ENCODE measurements around the gene RP2. TPM values are rescaled to one million over a fixed set of nuclear protein-coding genes. Genes with fewer than 3 reads are reported as not detected.
A peak's percentile ranks its signal among the peaks of the same experiment; 100 is the strongest.

RP2 gene
- total RNA-seq, 4 donors from 2014 or later, result 3.2 to 7.1 (median 5.7) TPM

DNA sequence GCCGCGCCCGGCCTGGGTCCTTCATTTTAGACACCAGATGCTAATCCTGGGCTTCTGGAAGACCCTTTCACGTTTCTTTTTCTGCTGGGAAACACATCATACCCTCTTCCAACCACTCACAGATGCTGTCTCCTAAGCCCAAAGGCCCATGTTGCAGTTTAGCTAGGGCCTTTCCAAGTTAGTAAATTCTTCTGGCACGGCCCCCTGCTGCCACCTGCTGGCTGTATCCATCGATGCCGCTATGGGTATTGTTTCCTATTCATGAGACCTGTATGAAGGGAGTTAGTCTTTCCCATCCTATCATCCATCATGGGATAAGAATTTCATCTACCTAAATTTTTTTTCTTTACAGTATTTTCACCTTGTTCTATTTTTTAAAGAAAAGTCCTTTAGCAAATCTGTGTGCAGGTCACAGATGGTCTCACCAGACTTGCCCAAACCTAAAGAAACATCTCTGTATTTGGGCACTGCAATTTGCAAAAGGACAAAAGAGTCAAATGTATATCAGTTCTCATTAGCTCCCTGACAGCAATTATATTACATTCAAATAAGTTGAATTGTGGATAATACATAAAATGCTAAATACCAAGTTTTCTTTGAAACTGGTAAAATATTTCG, 40.2 kb upstream of the RP2 start:
- peak; percentile 63 to 94 for DNase-seq (ENCODE audit: low spot score in 2 of 2)
- H3K4me3 ChIP-seq (ENCODE audit: low read depth, poor library complexity, severe bottlenecking), result no peak overlapping the region
- 43 to 49% methylated on average over 8 of the region's 8 CpGs for WGBS, 2 donors
- intact Hi-C loops (cut with DNase I; ENCODE audit: low total_unique reads), result no loop called here
- no peak for TF ChIP-seq CTCF (IDR thresholded peaks at IDR 0.05)
- TF ChIP-seq POLR2A (IDR thresholded peaks at IDR 0.05), result no peak

DNA sequence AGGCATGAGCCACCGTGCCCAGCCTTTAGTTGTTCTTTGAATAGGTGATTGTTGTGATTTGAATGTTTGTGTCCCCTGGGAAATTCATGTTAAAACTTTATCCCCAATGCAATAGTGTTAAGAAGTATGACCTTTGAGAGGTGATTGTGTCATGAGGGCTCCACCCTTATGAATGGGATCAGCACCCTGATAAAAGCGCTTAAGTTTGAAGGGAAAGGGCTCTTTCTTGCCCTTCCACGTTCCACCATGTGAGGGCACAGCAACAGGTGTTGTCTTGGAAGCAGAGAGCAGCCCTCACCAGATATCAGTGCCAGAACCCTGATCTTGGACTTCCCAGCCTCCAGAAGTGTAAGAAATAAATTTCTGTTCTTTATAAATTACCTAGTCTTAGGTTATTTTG, 33.7 kb upstream of the RP2 start:
- DNase-seq (ENCODE audit: low spot score in 2 of 2), result peak in 1 of 2 donors; percentile 15
- H3K4me3 ChIP-seq (ENCODE audit: low read depth, poor library complexity, severe bottlenecking), result no peak overlapping the region
- TF ChIP-seq CTCF (IDR thresholded peaks at IDR 0.05) (no peak), POLR2A (IDR thresholded peaks at IDR 0.05) (no peak)
- intact Hi-C loops (cut with DNase I; ENCODE audit: low total_unique reads), result no loop called here
- 60 to 75% methylated on average over 3 of the region's 3 CpGs for whole genome bisulfite sequencing, 2 donors

- 37 to 39% methylated on average over 2 of the region's 2 CpGs for WGBS, 2 donors
- H3K4me3 ChIP-seq (ENCODE audit: low read depth, poor library complexity, severe bottlenecking), result no peak overlapping the region
- TF ChIP-seq CTCF (IDR thresholded peaks at IDR 0.05) (no peak), POLR2A (IDR thresholded peaks at IDR 0.05) (no peak)
- intact Hi-C loops (cut with DNase I; ENCODE audit: low total_unique reads), result no loop called here
- peak in 1 of 2 donors; percentile 21 for DNase-seq (ENCODE audit: low spot score in 2 of 2)
Observed at GRCh38 chrX:46805270-46805669, 31.6 kb upstream of the RP2 start.

DNA sequence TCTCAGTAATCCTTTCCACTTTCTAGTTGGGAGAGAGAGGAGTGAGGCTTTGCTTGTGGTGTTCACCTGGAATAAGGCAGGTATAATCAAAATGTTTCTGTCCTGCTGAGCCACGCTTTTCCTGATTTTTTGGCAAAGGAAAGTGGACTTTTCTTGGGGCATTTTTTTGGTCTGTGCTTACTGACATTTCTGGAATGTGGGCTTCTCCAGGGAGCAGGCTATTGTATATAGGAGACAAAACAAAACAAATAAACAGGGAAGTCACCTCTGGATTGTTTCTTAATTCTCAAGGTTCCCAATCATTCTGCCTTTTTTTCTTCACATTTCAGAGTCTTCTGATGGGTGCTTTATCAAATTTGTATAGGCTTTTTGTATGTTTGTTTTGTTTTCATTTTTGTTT, 25.7 kb upstream of the RP2 start:
- TF ChIP-seq CTCF (IDR thresholded peaks at IDR 0.05) (no peak), POLR2A (IDR thresholded peaks at IDR 0.05) (no peak)
- 36 to 47% methylated on average over 1 of the region's 1 CpG for WGBS, 2 donors
- intact Hi-C loops (cut with DNase I; ENCODE audit: low total_unique reads), result no loop called here
- no peak overlapping the region for H3K4me3 ChIP-seq (ENCODE audit: low read depth, poor library complexity, severe bottlenecking)
- DNase-seq (ENCODE audit: low spot score in 2 of 2), result no peak

GRCh38 chrX:46812445-46812844, 24.4 kb upstream of the RP2 start:
- TF ChIP-seq POLR2A (IDR thresholded peaks at IDR 0.05) (no peak), CTCF (IDR thresholded peaks at IDR 0.05) (no peak)
- intact Hi-C loops (cut with DNase I; ENCODE audit: low total_unique reads), result no loop called here
- 77 to 79% methylated on average over 2 of the region's 2 CpGs for WGBS, 2 donors
- H3K4me3 ChIP-seq (ENCODE audit: low read depth, poor library complexity, severe bottlenecking), result no peak overlapping the region
- no peak for DNase-seq (ENCODE audit: low spot score in 2 of 2)

- 60 to 61% methylated on average over 7 of the region's 7 CpGs for WGBS, 2 donors
- no peak overlapping the region for H3K4me3 ChIP-seq (ENCODE audit: low read depth, poor library complexity, severe bottlenecking)
- no peak for DNase-seq (ENCODE audit: low spot score in 2 of 2)
- intact Hi-C loops (cut with DNase I; ENCODE audit: low total_unique reads), result no loop called here
- TF ChIP-seq POLR2A (IDR thresholded peaks at IDR 0.05) (no peak), CTCF (IDR thresholded peaks at IDR 0.05) (no peak)
Observed at GRCh38 chrX:46814966-46815365, 21.9 kb upstream of the RP2 start.

Measured in lower leg skin (tissue), 4 donors.